Activated CD4-positive, alpha-beta memory T cell treated with anti-CD3 and anti-CD28 coated beads, Interleukin-2, amount 10 ng/mL, durations not matched to agents 7 days and 5 days (primary cell): ENCODE measurements around the gene IRX5. TPM values are rescaled to one million over a fixed set of nuclear protein-coding genes. Genes with fewer than 3 reads are reported as not detected.

Experiments
- CTCF ChIA-PET: fragments of 350-600 bp; sonication (Branson Sonifier 250); formaldehyde crosslinking; loops from one replicate; lab custom pipeline; 2021; ENCODE audit warnings: antibody characterized with exemption, inconsistent platforms; lab: Charles Lee
- POLR2A ChIA-PET: fragments of 350-600 bp; sonication (Branson Sonifier 250); formaldehyde crosslinking; loops from one replicate; lab custom pipeline; 2021; ENCODE audit warnings: antibody characterized with exemption; lab: Charles Lee
- DNase-seq: peaks from one replicate; pipeline ENCODE4 v3.0.0-alpha.2; 2020
- H3K27ac Mint-ChIP-seq: one replicate; pipeline ENCODE4 v1.8.0; 2021; ENCODE audit warnings: mild to moderate bottlenecking, mixed read lengths
- H3K27me3 Mint-ChIP-seq: one replicate; pipeline ENCODE4 v1.8.0; 2021; ENCODE audit warnings: mixed read lengths
- H3K36me3 Mint-ChIP-seq: one replicate; pipeline ENCODE4 v1.8.0; 2021; ENCODE audit warnings: low read depth, mixed read lengths
- H3K4me1 Mint-ChIP-seq: one replicate; pipeline ENCODE4 v1.8.0; 2021; ENCODE audit warnings: mixed read lengths
- H3K4me3 Mint-ChIP-seq: one replicate; pipeline ENCODE4 v1.8.0; 2021; ENCODE audit warnings: mild to moderate bottlenecking, mixed read lengths
- H3K9me3 Mint-ChIP-seq: one replicate; pipeline ENCODE4 v1.8.0; 2021; ENCODE audit warnings: mixed read lengths
- total RNA-seq, 2 experiments: library from RNA; stranded (reverse); gene quantifications; one replicate each; pipeline ENCODE4 v1.2.3, GENCODE V29; 2021

IRX5 gene
- under 1 TPM; 0.38 TPM for total RNA-seq

- H3K27me3 Mint-ChIP-seq, result peaks cover 70% of the 10 kb centered on the region
- H3K4me1 Mint-ChIP-seq, result peaks cover 34% of the 10 kb centered on the region
- H3K9me3 Mint-ChIP-seq, result peaks cover 3% of the 10 kb centered on the region
- H3K36me3 Mint-ChIP-seq, result peaks cover 31% of the 10 kb centered on the region
- peak; percentile 54 for DNase-seq
- POLR2A ChIA-PET, result interaction anchor here (1.0 to 1.3 kb wide), 2 partner anchors 9 to 1427 kb away, joined by 3 read pairs; partner anchors contain the start of gene AKTIP
- peak within 1 kb of the TSS; percentile 72 for H3K4me3 Mint-ChIP-seq
- peak within 1 kb of the TSS; percentile 72 for H3K27ac Mint-ChIP-seq
- CTCF ChIA-PET, result no interaction called here
Observed at GRCh38 chr16:54930005-54930868, at the start of gene IRX5. IRX5 (plus strand) TSS chr16:54930865; CDS start chr16:54931199, 334 bp downstream.

- no peaks in the 10 kb centered on the region for H3K36me3 Mint-ChIP-seq
Observed at GRCh38 chr16:54882556-54882955, 48.1 kb upstream of the IRX5 start.

GRCh38 chr16:54883358-54883757, 47.3 kb upstream of the IRX5 start:
- Mint-ChIP-seq H3K4me3 (no peak overlapping the region), H3K27me3 (no peaks in the 10 kb centered on the region), H3K9me3 (no peaks in the 10 kb centered on the region), H3K27ac (no peak overlapping the region), H3K4me1 (no peaks in the 10 kb centered on the region), H3K36me3 (no peaks in the 10 kb centered on the region)
- DNase-seq, result no peak
- CTCF ChIA-PET, result no interaction called here
- POLR2A ChIA-PET, result no interaction called here

More at GRCh38 chr16:54882556-54882955, 48.1 kb upstream of the IRX5 start:
- Mint-ChIP-seq H3K27ac (no peak overlapping the region), H3K4me1 (no peaks in the 10 kb centered on the region), H3K27me3 (no peaks in the 10 kb centered on the region), H3K9me3 (no peaks in the 10 kb centered on the region), H3K4me3 (no peak overlapping the region)
- no peak for DNase-seq
- CTCF ChIA-PET, result no interaction called here
- POLR2A ChIA-PET, result no interaction called here

GRCh38 chr16:54886078-54886477, 44.6 kb upstream of the IRX5 start:
- DNase-seq, result no peak
- Mint-ChIP-seq H3K27ac (no peak overlapping the region), H3K9me3 (no peaks in the 10 kb centered on the region), H3K4me3 (no peak overlapping the region), H3K27me3 (no peaks in the 10 kb centered on the region), H3K4me1 (no peaks in the 10 kb centered on the region), H3K36me3 (no peaks in the 10 kb centered on the region)
- POLR2A ChIA-PET, result no interaction called here
- CTCF ChIA-PET, result no interaction called here

- POLR2A ChIA-PET, result no interaction called here
- Mint-ChIP-seq H3K36me3 (no peaks in the 10 kb centered on the region), H3K4me1 (no peaks in the 10 kb centered on the region), H3K9me3 (no peaks in the 10 kb centered on the region), H3K4me3 (no peak overlapping the region), H3K27me3 (no peaks in the 10 kb centered on the region), H3K27ac (no peak overlapping the region)
- CTCF ChIA-PET, result no interaction called here
- no peak for DNase-seq
Observed at GRCh38 chr16:54890381-54890780, 40.3 kb upstream of the IRX5 start.

- no peaks in the 10 kb centered on the region for H3K36me3 Mint-ChIP-seq
- POLR2A ChIA-PET, result no interaction called here
- no peak overlapping the region for H3K27ac Mint-ChIP-seq
- H3K4me3 Mint-ChIP-seq, result no peak overlapping the region
- no peaks in the 10 kb centered on the region for H3K27me3 Mint-ChIP-seq
- CTCF ChIA-PET, result no interaction called here
- H3K9me3 Mint-ChIP-seq, result no peaks in the 10 kb centered on the region
- no peak for DNase-seq
- H3K4me1 Mint-ChIP-seq, result no peaks in the 10 kb centered on the region
Observed at GRCh38 chr16:54891346-54891745, 39.3 kb upstream of the IRX5 start.

- Mint-ChIP-seq H3K9me3 (no peaks in the 10 kb centered on the region), H3K27me3 (no peaks in the 10 kb centered on the region), H3K27ac (no peak overlapping the region), H3K36me3 (no peaks in the 10 kb centered on the region), H3K4me1 (no peaks in the 10 kb centered on the region), H3K4me3 (no peak overlapping the region)
- DNase-seq, result no peak
- POLR2A ChIA-PET, result no interaction called here
- CTCF ChIA-PET, result no interaction called here
Observed at GRCh38 chr16:54892981-54893380, 37.7 kb upstream of the IRX5 start.

GRCh38 chr16:54897930-54898329, 32.7 kb upstream of the IRX5 start:
- ChIA-PET CTCF (no interaction called here), POLR2A (no interaction called here)
- Mint-ChIP-seq H3K27me3 (peaks cover 1% of the 10 kb centered on the region), H3K4me1 (no peaks in the 10 kb centered on the region), H3K27ac (no peak overlapping the region), H3K4me3 (no peak overlapping the region), H3K9me3 (no peaks in the 10 kb centered on the region), H3K36me3 (no peaks in the 10 kb centered on the region)
- no peak for DNase-seq

GRCh38 chr16:54901606-54902005, 29.1 kb upstream of the IRX5 start:
- Mint-ChIP-seq H3K36me3 (no peaks in the 10 kb centered on the region), H3K27ac (no peak overlapping the region), H3K9me3 (no peaks in the 10 kb centered on the region), H3K4me1 (no peaks in the 10 kb centered on the region), H3K27me3 (peaks cover 4% of the 10 kb centered on the region), H3K4me3 (no peak overlapping the region)
- ChIA-PET CTCF (no interaction called here), POLR2A (no interaction called here)
- no peak for DNase-seq

- POLR2A ChIA-PET, result no interaction called here
- Mint-ChIP-seq H3K9me3 (no peaks in the 10 kb centered on the region), H3K4me1 (no peaks in the 10 kb centered on the region), H3K4me3 (no peak overlapping the region), H3K36me3 (no peaks in the 10 kb centered on the region), H3K27me3 (peaks cover 4% of the 10 kb centered on the region), H3K27ac (no peak overlapping the region)
- CTCF ChIA-PET, result no interaction called here
- DNase-seq, result no peak
Observed at GRCh38 chr16:54903047-54903446, 27.6 kb upstream of the IRX5 start.

GRCh38 chr16:54911079-54911478, 19.6 kb upstream of the IRX5 start:
- CTCF ChIA-PET, result no interaction called here
- H3K4me3 Mint-ChIP-seq, result no peak overlapping the region
- no peaks in the 10 kb centered on the region for H3K4me1 Mint-ChIP-seq
- POLR2A ChIA-PET, result no interaction called here
- no peaks in the 10 kb centered on the region for H3K36me3 Mint-ChIP-seq
- H3K27ac Mint-ChIP-seq, result no peak overlapping the region
- DNase-seq, result no peak
- peaks cover 2% of the 10 kb centered on the region for H3K27me3 Mint-ChIP-seq
- no peaks in the 10 kb centered on the region for H3K9me3 Mint-ChIP-seq

- ChIA-PET CTCF (no interaction called here), POLR2A (no interaction called here)
- no peaks in the 10 kb centered on the region for H3K9me3 Mint-ChIP-seq
- H3K36me3 Mint-ChIP-seq, result no peaks in the 10 kb centered on the region
- H3K27me3 Mint-ChIP-seq, result peaks cover 2% of the 10 kb centered on the region
- DNase-seq, result no peak
- no peaks in the 10 kb centered on the region for H3K4me1 Mint-ChIP-seq
- no peak overlapping the region for H3K4me3 Mint-ChIP-seq
- H3K27ac Mint-ChIP-seq, result no peak overlapping the region
Observed at GRCh38 chr16:54912720-54913119, 17.9 kb upstream of the IRX5 start.

- H3K27me3 Mint-ChIP-seq, result peaks cover 16% of the 10 kb centered on the region
- no peaks in the 10 kb centered on the region for H3K4me1 Mint-ChIP-seq
- no peak overlapping the region for H3K27ac Mint-ChIP-seq
- ChIA-PET CTCF (no interaction called here), POLR2A (interaction anchor here (1.4 kb wide), 1 partner anchor 9 kb away, joined by 3 read pairs; no protein-coding TSS in a partner anchor)
- no peaks in the 10 kb centered on the region for H3K36me3 Mint-ChIP-seq
- DNase-seq, result no peak
- no peak overlapping the region for H3K4me3 Mint-ChIP-seq
- no peaks in the 10 kb centered on the region for H3K9me3 Mint-ChIP-seq
Observed at GRCh38 chr16:54921206-54921824, 9.3 kb upstream of the IRX5 start.
